HG03060 (cell line): Measurements from ENCODE around the gene CSNK1A1L.

Experiments
- ATAC-seq: cut with Tn5 transposase; IDR thresholded peaks from one replicate; pipeline ENCODE4 v1.9.1; 2021; ENCODE audit warnings: low read depth, moderate number of reproducible peaks; ENCODE audit not compliant: unreplicated experiment

The CSNK1A1L gene

DNA sequence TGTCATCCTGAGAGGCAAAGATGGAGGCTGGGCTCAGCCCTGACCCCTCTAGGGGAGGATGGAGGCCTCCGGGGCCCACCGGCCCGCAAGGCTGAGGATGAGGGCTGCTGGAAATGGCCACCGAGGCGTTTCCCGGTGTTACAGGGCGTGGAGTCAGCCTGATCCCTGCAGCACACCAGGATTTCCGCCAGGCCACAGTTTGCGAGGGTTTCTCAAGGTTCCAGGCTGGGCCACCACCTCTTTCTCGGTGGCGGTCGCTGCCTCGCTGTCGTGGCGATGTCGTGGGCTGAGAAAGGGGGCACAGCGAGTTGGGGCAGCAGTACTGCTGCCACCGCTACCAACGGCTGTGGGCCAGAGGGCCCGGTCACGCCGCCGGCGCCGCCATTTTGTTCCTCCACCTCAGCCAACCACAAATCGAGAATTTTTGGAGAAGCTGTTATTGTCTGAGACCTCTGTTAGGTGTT, at the start of gene CSNK1A1L:
CSNK1A1L (minus strand) TSS at position 414 of the 464 bp plus-strand sequence; CDS start at position 6, 408 bp downstream.
- ATAC-seq: no peak

DNA sequence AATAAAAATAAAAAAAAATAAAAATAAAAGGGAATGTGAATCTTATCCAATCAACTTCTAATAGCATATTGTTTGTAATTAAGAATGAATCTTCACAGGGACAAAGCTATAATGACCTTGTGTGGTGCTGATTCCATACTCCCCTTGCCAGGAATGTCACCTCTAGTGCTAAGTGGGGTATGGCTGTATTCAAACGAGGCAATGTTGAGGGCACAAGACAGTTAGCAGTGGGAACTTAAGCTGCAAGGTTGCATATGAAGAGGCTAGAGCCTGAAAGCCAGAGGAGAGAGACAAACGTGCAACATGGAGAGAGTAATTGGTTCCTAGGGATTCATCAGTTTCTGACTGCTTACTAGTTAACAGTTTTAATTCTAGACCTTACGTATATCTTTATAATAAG, 43.9 kb upstream of the CSNK1A1L start:
- ATAC-seq: no peak

DNA sequence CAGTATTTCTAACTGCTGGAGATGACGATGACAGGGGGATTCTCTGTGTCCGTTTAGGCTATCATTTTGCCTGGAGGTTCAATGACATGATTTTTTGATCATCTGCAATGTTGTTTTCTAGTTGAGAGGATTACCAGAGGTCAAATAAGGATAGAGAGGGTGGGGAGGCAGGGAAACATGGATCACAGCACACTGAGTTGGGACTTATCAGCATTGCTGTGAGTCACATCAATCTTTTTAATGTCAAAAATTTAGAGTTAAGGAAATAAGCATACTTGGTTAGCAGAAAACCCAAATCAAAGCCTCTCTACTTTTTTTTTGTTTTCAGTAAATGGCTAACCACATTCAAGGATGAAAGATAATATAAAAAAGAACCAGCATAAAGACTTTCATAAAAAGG, 43.0 kb upstream of the CSNK1A1L start:
- no peak for ATAC-seq

DNA sequence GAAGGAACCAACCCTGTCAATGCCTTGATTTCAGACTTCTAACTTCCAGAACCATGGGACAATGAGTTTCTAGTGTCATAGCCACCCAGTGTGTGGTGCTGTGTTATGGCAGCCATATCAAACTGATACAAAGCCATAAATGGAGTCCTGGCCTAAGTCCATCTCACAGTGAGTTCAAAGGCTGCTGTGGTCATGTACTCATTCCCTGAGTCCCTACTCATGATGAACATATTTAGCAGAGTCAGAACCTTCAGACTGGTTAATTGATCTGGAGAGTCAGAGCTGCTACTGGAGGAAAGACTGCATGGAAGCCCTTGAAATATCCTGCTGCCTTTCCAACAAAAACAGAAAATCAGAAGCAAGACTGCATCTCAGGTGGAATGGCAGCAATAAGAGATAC, 39.2 kb upstream of the CSNK1A1L start:
- ATAC-seq: no peak

DNA sequence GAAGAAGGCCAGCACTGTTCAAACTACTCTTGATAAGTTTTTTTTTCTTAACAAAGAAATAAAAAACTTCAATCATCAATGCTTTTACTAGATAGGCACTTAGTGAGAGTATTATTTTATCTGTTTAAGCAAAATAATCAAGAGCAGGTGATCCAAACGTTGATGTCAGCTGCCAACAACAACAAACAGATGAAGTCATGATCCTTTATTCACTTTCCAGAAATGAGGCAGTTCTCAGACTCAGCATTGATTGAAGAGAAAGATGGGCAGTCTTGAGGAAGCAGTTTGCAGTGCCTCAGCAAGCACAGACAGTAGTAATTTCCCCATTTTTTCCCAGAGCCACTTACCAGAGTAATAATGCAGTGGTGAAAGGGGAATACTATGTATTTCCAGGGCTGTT, 38.4 kb upstream of the CSNK1A1L start:
- no peak for ATAC-seq

DNA sequence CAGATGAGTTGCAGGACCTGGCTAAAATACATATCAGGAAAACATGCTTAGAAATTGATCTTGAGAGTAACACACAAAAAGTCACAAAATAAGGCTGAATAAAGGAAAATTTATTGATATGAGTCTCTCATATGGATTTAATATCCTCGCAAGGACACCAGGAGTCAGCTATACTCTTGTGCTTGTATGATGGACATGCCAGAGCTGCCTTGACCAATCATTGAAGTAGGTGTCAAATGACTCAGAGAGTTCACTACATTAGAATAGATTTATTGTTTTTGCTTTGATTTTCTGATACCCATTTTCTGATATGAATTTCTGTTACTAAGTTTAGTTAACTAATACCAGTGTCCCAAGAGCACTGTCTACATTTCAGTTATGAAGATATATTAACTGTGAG, 37.4 kb upstream of the CSNK1A1L start:
- ATAC-seq: no peak

DNA sequence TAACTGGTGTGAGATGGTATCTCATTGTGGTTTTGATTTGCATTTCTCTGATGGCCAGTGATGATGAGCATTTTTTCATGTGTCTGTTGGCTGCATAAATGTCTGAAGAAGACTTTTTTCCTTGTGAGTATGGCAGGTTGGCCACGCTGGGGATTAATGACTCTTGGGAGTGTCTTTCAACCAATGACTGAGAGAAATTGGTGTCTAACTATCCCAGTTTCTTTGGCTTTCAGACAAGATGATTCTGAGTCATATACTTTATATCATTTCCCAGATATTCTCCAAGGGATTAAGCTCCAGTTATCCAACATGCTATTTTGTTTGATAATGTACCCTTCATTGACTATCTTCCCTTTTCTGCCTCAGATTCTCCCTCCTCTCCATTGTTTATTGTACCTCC, 35.5 kb upstream of the CSNK1A1L start:
- ATAC-seq: no peak

DNA sequence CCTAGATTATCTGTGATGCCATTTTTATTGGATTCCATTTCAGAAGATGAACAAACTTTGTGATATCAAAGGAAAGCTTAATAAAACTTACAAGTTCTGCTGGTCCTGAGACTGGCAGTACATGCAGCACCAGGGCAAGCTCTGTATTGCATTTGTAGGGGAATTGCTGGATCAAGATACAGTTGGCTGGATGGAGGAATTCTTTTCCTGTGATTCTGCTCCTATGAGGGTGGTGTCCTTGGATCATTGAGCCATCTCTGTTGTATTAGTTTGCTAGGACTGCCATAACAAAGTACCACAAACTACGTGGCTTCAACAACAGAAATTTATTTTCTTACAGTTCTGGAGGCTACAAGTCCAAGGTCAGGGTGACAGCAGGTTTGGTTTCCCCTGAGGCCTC, 33.9 kb upstream of the CSNK1A1L start:
- ATAC-seq: no peak

DNA sequence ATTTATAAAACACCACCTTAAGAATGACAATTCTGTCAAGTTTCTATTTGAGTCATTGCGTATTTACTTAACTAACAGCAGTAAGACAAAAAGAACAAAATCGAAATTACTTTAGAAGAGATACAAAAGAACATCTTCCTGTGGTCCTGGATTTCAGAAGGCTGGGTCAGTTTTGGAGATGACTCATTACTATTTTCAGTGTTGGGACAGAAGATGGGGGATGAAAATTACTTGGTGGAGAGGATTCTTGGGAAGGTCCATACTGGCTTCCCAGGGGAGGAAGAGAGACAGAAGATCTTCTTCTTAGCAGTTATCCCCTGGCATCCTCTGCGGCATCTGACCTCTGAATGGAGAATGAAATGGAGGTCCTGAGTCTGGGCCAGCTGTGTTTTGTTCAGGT, 33.5 kb upstream of the CSNK1A1L start:
- ATAC-seq: no peak

DNA sequence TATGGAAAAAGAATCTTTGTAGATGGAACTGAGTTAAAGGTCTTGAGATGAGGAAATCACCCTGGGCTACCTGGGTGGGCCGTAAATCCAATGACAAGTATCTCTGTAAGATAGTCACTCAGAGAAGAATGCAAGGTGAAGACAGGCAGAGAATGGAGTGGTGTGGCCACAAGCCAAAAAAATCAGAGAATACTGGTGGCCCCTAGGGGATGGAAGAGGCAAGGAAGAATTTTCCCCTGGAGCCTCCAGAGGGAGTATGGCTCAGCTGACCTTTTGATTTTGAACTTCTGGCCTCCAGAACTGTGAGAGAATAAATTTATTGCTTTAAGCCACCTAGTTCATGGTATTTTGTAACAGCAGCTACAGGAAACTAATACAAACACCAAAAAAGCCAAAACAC, 32.7 kb upstream of the CSNK1A1L start:
- no peak for ATAC-seq

DNA sequence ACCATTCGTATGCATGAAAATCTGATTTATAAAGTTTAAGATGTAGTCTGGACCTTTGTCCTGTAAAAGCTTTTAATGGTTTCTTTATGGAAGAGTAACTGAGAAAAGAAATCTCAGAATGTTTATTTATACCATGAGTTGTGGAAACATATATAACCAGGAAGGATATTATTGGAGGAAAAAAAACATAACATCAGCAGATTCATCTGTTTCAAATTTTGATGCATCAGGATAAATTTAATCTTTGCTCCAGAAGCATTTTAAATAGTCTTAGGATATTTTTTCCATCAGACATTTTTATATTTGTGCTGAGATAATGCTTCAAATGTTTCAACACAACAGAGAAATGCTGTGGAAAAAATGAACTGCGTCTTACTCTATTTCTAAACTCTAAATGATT, 31.2 kb upstream of the CSNK1A1L start:
- no peak for ATAC-seq

DNA sequence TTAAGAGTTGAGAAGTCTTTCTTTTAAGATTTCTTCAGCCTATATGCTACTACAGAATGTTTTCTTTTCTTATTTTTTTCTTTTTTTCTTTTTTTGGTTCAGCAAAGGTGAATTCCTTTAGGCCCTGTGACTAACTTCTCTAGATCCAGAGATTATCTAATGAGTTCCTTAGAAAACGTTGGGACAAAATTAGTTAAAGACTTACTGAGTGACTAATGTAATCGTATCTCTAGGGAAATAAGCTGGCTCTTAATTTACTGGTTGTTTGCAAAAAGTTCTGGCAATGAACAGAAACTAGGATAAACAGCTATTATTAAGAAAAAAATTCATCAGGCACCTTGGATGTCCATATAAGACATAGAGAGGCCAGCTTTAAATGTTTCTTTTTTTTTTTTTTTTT, 30.7 kb upstream of the CSNK1A1L start:
- ATAC-seq: no peak

DNA sequence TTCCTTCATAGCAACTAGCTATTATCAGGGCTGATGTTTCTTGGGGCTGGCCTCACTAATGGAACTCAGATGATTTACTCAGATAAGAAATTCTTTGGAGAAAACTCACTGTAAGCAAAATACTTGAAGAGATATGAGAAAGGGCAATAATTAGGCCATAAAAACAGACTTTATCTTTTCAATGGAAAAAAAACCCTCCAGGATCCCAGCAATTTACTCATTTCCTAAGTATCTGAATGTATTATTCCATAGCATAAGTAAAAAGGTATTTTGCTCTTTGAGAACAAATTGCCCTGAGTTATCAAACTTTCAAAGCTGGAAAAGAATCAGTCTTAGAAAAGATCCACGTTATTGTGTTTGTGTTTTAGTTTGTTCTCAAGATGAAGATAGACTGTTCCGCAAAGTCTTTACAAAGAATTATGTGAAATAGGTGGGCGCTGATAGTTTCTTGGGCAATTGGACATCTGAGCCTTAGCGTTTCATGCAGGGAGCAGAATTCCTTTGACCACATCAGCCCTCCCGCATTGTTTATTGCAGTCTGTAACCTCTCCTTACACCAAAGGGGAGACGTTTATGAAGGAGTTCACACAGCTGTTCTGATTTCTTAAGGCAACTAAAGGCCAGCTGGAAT, 29.1 kb upstream of the CSNK1A1L start:
- no peak for ATAC-seq

DNA sequence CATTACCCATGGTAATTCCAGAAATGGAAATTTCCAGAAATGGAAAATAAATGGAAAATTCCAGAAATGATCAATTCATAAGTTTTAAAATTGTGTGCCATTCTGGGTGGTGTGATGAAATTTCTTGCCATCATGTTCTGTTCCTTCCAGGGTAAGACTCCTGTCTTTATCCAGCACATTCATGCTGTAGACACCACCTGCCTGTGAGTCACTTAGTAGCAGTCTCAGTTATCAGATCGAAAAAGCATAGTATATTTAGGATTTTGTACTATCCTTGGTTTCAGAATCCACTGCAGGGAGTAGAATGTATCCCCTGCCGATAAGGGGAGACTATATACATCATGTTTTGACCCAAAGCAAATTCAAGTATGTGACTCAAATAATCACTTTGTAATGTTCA, 26.7 kb upstream of the CSNK1A1L start:
- ATAC-seq: no peak

DNA sequence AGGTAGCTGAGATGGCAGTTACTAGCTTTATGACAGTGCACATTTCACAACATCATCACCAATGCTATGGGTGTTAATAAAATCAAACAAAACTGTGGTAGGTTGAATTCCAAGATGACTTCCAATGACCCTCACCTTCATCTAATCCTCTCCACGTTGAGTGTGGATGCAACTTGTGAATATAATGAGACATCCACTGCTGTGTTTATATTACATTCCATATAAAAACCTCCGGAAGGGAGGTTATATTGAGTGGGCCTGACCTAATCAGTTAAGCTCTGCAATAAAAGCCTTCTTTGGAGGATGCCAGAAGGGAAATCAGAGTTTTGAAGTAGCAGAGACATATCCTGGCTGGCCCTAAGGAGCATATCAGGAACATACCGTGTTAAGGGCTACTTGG, 25.6 kb upstream of the CSNK1A1L start:
- ATAC-seq: no peak

DNA sequence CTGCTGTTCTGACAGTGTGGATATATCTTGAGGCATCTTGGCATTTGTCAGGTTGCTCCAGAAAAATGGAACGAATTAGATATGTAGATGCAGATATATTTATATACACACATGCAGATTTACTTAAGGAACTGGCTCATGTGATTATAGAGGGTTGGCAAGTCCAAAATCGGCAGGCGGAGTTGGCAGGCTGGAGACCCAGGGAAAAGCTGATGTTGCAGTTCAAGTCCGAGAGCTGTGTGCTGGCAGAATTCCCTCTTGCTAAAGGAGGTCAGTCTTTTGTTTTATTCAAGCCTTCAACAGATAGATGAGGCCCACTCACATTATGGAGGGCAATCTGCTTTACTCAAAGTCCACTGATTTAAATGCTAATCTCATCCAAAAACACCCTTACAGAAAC, 24.4 kb upstream of the CSNK1A1L start:
- ATAC-seq: no peak

DNA sequence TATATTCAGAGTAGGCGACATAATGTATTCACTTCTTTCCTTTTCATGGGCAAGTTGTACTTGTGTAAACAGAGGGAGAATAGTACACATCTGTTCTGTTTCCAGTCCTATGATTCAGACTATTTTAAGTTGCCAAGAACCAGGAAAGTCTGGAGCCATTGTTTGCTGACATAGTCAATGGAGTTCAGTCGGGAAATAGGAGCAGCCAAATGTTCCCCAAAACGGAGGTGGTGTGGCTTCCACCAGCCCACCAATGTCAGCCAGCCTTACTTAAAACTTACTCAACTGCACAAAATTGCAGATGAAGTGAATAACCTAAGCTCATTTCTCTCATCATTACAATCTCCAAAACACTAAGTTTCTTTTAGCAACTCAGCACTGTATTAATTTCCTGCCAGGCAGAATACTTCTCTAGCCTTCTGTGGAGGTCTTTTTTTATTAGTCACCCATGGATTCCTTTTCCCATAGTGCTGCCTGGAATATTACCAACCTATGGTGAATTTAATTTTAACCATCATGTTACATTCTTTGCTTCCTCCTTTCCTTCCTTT, 22.3 kb upstream of the CSNK1A1L start:
- ATAC-seq: no peak

DNA sequence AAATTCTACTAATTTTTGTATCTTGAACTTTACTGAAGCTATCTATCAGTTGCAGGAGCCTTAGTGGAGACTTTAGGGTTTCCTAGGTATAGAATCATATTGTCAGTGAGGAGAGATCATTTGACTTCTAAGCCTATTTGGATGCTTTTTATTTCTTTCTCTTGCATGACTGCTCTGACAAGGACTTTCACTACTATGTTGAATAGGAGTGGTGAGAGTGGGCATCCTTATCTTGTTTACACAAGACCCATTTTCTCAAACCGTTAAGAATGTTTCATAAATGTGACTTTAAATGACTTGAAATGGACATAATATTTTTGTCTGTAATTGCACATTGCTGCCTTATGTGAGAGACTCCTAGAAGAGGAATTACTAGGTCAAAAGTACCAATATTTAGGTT, 17.9 kb upstream of the CSNK1A1L start:
- no peak for ATAC-seq

DNA sequence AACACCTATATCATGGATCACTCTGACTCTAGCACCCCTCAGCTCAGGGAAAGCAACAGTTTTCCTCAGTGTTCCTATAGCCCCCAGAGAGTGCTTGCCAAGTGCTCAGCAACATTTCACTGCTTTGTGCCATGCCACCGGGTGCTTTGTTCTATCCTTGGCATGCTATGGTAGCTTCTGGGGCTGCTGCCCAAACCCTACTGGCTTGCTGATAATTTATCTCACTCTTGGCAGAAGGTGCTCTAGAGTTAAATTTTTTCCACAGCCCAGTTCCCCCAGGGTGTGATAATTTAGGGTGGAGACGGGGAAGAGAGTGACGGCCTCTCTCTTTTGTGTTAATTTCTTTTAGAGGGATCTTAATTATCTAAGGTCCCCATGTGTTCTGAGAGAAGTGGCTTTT, 12.6 kb upstream of the CSNK1A1L start:
- ATAC-seq: no peak

DNA sequence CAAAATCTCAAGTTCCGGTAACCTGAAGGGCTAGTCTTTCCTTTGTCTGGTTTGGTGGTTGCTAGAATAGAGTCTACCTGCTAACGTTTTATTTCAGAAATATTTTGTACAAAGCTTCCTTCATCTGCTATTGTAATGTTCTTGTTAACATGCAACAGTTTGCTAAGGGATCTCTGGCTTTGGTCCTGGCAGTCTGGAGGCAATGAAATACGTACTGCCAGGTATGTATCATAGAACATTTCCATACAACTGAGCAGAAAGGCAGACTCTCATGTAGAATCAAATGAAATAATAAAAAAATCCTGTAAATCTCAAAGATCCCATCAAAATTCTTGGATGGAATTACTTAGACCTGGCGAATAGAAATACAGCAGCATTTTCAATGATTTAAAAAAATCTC, 8.8 kb upstream of the CSNK1A1L start:
- ATAC-seq: no peak

DNA sequence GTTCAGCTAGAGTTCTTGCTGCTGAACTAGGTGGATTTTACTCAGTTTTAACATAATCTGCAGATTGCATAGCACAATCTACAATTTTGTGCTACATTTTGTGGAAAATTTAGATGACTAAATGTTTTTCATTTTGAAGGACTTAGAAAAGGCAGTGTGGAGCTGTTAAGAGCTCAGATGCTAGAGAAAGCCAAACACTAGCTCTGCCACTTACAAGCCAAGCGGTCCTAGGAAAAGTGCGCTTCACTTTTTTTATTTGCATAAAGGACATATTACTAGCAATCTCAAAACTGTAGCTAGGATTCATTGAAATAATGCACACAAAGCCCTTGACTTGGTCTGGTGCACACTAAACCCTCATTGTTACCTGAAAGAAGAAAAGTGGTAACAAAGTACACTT, 8.1 kb upstream of the CSNK1A1L start:
- no peak for ATAC-seq

DNA sequence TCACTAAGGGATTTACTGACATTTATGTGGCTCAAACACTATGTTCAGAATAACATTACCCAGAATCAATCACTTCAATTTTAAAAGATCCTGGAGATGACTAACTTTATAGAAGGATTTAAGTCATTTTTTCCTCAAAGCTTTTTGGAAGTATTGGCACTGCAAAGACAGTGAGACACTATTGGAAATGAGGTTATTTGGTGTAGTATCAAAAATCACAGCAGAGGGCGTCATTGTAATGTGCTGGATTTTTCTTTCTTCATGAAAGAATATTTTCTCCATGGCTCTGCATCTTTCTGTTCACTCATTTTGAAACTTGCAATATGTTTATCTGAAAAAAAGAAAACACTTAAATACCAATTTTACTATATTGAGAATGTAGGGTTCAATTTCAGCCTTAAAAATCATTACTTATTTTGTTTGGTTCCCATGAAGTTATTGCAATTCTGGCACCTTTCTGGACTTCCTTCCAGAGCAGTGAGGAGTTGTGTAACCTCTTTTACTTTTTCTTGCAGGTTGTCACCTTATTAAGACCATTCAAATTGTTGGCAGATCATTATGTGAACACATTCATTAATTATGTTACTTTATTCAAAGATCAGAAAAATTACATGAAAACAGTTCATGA, 3.7 kb upstream of the CSNK1A1L start:
- ATAC-seq: no peak
